HG03565 (cell line): ENCODE data around the gene MAD1L1.

Source experiments
- ATAC-seq: cut with Tn5 transposase; IDR thresholded peaks from one replicate; pipeline ENCODE4 v1.9.1; 2021; ENCODE audit warnings: mild to moderate bottlenecking, moderate library complexity; ENCODE audit not compliant: unreplicated experiment

Gene MAD1L1

DNA sequence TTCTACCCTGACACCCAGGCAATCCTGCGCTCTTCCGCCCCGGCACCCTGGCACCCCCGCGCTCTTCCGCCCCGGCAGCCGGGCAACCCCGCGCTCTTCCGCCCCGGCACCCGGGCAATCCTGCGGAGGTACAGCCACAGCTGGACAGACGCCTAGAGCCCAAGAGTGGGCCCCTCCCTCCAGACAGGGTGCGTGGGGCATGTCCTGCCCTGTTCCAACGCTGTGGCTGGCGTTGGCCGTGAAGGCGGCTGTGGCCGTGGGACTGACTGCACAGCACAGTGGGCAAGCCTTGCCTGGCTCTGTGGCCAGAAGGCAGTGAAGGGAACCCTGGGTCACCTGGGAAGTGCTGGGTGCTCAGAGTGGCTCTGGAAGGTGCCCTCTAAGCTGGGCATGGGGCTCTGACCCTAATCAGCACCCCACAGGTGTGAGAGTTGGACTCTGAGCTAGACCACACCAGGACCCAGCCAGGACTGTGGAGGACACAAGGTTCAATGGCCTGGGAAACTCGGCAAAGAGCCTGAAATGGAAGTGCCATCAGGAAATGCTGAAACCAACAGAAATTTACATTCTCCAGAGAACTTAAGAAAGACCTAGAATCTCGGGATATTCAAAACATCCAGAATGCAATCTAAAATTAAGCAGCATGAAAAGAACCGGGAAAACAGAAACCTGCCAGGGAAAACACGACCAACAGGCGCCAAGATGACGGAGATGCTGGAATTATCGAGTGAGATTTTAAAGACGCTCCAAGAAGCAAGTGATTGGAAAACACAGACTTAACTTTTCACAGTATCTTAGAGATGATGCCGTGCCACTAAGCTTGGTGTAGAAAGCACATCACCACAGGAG is 309.1 kb downstream of the MAD1L1 start:
- ATAC-seq, result no peak

DNA sequence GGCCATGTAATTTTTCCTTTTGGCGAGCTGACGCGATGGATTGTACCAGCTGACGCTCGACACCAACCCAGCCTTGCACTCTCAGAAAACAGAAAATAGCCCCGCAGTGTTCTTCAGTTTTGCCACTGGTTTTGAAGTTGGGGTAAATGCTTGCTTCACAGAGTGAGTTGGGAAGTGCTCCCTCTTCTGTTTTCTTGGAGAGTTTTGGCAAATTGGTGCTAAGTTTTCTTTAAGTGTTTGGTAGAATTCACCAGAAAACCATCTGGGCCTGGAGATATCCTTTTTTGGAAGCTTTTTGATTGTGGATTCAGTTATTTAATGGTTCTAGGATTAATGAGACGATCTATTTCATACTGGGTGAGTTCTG is 309.9 kb downstream of the MAD1L1 start:
- ATAC-seq, result no peak

DNA sequence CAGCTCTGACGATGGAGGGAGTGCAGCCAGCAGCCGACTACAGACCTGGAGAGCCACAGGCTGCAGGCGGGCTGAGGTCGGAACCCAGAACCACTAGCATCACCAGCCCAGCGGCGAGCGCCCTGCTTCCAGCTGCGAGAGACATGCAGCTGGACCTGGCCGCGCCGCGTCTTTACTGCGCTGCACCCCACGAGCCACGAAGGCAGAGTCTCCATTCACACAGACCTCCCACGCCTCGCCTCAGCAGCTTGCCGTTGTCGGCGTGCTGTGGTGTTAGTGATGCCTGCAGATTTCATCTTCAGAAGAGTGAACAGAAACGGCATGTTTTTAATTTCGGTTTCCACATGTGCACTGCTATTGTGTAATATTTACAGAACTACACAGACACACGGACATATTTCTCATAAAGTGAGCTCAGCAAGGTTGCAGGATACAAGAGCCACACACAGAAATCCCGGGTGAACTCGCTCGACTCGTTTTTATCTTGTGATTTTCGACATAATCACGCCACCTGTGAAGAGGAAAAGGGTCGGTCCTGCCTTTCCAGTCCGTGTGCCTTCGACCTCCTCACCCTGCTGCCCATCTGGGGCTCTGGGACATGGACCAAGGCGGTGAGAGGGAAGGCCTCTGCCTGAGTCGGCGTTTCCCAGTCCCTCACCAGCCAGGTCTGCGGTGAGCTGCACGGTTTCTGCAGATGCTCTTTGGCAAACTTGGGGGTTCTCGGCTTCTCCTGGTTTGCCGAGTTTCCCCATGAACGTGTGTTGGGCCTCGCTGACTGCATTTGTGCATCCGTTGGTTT is 310.5 kb downstream of the MAD1L1 start:
- ATAC-seq, result no peak

DNA sequence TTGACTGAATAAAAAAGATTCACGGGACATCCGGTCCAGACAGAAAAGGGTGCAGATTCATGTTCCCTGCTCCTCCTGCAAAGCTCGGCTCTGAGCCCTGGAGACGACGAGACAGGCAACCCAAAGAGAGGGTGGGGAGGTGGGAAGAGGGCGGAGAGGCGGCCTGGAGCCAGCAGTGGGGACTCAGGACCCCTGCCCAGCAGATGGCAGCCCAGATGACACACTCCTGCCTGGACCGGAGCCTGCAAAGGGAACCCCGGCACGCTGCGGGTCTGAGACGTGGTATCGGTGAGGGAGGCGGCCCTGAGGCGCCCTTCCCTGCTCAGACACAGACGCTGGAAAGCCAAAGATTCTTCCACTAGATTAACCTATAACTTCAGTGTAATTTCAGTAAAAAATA is 311.9 kb downstream of the MAD1L1 start:
- ATAC-seq, result no peak

DNA sequence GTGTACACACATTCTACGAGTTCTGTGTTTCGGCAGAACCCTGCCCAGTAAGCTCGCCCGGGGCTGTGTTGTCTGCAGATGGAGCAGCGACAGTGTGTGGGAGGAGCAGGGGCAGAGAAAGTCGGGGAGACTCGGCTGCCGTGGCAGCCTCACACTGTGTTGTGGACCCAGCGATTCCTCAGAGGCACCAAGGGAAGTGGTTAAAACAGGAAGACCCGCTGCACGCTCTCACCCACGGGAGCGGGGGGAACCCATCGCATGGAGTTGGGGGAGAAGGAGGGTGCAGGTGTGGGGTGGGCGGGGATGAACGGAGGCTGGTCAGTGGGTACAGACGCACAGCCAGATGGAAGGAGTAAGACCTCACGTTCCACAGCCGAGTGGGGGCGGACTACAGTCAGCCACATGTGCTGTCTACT is 312.5 kb downstream of the MAD1L1 start:
- no peak for ATAC-seq

DNA sequence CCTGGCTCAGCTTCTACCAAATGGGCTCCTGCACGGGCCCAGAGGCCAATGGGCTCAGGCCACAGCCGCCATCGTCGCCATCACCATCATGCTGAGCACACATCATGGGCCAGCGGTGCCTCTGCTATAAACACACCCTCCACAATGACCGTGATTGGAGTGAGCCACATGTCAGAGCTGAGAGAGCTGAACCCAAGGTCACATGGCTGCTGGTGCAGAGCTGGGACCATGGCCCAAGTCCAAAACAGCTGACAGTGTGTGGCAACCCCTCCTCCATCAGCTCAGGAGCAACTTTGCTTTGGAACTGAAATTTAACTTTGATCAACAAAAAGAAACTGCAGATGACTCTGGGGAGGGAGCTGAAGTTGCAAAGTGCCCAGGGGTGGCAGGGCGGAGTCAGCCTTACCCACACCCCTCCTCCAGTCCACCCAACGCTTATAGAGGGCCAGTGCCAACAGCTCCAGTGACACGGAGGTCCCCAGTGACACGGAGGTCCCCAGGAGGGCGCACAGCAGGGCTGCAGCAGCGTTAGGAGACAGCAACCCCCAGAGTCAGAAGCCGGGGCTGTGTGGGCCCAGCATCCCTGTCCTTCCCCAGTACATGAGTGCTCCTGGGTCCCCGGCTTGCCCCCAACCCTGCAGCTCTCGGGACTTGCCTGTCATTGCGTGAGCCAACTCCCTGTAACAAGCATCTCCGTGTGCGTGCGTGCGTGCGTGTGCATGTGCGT is 313.0 kb downstream of the MAD1L1 start:
- ATAC-seq, result no peak

DNA sequence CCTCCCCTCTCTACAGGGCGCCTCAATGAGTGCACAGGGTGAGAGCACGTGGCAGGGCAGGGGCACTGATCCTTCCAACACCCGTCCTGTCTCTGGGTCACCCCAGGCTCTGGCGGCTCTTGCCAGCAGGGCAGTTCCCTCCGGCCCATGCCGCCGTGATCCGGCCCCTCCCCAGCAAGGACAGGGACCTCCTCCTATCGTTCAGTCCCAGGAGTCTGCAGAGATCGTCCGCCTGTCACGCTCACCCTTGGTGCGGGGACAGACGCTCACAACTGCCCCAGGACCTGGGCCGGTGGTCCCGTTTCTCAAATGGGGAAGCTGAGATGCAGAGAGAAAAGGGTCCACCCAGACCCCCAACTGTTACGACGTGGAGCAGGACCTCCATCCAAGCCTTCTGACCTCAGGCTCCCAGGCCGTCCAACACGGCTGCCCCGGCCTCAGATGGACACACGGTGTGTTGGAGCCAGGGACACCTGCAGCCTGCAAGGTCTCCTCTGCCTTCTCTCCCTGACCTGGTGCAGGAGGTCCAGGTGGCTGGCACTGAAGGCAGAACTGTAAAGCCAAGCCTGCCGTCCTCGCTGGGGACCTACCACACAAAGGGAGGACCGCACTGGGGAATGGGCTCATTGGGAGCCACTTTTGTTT is 313.7 kb downstream of the MAD1L1 start:
- ATAC-seq, result no peak

DNA sequence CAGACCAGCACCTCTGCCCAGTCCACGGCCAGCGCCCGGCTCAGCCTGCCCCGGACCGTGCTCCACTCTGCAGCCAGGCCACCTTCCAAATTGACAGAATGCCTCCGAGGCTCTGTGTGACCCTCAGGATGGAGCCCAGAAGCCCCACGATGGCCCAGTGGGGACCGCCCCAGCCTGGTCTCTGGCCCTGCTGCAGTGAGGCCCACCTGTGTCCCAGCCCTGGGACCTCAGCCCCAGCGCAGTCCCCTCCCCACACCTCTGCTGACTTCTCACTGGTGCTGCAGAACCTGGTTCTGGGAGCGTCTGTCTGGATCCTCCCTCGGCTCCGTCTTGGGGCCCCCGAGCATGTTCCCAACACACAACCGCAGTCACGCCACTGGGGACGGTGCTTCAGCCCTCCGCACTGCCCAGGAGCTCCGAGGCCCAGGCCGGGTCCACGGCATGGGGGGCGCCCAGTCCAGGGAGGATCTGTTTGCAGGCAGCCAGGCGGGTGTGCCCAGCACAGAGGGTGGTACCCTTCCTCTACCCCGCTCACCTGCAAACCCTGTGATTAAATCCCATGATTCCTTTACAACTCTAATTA is 314.6 kb downstream of the MAD1L1 start:
- ATAC-seq, result no peak

DNA sequence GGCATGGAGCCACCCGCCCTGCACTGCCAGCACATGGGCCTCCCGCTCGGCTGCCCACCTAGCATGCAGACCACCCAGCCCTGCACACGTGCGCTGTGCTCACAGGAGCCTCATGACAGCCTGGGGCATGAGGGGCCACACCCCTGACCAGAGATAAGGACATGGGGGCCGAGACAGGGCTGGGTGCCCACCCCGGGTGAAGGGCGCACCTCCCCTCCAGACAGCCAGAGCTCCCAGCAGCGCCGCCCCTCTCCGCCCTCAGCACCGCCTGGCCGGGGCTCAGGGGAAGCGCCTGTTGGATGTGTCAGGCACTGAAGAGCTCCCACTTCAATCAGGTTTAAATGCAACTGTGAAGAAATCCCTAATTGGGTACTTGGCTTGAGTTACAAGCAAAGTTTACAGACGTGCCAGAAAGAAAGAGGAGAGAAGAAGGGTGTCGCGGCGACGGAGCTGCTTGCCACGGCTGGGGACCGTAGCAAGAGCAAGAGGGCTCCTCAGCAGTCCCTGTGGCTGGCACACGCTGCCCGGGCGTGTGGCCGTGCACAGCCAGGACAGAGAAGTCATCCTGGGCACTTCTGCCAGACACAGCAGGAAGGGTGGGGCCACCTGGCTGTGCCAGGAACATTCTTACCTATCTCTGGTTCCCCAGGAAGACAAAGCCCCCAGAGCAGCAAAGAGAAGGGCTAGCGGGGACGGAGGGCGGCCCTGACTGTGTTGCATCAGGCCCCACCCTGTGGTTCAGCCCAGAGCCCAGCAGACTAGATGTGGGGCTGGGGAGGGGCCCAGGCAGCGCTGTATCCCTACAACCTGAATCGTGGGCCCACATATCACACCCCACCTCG is 315.3 kb downstream of the MAD1L1 start:
- ATAC-seq, result no peak

DNA sequence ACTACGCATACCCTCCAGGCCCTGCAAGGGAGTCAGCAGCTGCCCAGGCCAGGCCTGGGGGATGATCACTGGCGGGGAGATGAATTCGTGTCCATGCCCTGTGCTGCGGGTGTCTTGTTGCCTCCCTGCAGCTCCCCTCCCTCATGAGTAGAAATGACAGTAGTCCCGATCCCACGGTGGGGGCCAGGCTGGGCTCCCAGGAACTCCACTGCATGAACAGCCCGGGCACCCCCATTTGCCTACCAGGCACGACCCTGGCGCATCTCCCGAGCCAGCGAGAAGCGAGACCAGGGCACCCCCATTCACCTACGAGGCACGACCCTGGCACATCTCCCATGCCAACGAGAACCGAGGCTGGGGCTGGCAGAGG is 316.2 kb downstream of the MAD1L1 start:
- no peak for ATAC-seq

DNA sequence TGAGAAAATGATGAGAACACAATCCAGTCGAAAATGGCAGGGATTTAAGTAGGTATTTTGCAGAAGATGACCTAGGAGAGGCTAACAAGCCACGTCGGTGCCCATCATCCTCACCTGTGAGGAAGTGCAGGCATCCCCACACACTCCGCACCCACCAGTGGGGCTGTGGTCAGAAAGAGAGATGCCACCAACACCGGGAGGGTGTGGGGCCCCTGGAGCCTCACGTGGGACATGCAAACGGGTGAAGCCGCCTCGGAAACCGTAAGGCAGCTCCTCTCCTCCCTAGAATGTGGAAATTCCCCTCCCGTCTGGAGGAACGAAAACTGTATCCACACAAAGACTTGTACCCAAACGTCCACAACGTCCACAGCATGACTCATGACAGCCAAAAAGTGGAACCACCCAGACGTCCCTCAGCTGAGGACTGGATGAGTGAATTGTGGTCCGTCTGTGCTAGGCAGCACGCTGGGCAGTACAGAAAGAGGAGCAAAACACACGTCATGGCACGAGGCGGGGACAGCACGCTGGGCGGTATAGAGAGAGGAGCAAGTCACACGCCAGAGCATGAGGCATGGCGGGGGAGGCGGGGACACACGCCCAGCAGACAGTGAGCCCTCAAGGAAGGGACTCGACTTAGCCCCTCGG is 316.7 kb downstream of the MAD1L1 start:
- ATAC-seq, result no peak

DNA sequence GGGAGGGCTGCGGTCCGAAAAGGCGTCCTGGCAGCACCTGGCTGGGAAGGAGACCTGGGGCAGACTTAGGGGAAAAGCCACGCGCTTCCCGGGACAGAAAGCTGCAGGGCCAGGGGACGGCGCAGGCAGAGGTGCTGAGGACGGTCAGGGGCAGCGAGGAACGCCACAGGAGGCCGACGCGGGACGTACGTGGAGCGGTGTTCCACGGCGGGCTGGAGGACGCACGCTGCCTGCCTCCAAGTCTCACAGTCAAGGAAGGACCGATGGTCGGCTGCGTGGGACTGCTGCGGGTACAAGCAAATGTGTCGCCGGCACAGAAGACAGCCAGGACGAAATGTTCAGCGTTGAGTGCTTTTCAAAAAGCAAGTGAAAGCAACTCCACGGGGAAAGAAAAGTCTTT is 317.4 kb downstream of the MAD1L1 start:
- ATAC-seq, result no peak

DNA sequence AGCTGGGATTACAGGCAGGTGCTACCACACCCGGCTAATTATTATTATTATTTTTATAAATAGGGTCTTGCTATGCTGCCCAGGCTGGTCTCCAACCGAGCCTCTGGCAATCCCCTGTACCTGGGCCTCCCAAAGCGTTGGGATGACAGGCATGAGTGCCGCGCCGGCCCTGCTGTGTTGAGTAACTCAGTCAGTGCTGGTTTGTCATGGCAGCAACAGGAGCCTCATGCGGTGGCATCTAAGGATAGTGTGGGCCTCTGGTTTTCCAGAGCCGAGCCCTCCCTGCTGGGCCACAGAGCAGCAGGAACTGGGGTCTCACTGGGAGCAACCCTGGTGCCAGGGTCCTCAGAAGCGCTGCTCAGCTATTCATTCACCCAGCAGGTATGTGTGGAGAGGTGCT is 318.0 kb downstream of the MAD1L1 start:
- ATAC-seq, result no peak

DNA sequence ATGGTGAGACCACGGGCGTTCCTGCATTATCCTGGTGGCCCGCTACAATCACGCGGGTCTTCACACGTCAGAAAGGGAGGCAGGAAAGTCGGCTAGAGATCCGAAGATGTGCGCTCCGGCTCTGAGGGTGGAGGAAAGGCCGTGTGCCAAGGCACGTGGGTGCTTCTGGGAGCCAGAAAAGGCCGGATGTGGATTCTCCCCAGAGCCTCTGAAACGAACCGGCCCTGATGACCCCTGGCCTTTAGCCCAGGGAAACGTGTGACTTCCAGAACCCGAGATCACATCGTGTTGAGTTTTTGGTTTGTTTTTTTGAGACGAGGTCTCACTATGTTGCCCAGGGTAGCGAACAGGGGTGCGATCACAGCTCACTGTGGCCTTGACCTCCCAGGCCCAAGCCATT is 318.4 kb downstream of the MAD1L1 start:
- no peak for ATAC-seq

DNA sequence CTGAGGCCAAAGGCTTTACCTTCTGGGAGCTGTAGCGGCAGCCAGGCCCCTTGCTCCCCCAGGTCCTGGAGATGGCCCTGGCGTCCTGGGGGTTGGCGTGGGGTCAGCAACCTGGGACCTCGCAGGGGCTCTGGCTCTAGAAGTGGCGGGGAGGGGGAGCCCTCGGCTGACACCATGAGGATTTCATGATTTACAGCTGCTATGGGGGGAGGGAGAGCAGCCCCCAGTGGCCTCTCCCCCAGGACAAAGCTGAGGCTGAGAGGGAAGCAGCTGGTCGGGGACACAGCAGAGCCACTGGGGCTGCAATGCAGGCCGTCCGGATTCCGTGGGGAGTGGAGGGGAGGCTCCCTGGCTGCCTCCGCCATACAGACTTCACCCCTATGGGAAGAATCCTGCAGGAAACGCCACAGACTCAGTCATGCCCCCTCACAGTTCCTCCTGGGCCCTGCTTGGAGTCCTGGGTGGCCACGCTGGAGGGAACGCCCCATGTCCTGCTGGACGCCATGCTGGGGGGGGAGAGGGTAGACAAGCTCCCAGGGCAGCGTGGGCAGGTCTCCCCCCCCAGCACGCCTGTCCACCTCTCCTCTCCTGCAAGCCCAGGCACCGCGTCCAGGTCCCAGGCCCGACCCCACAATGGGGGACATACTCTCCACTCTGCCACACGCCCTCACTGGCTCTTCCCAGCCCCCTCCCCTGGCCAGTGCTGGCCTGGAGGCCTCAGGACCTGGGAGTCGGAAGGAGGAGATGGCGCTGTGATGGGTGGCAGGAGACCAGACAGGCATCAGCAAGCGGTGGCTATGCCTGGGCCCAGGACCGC is 319.1 kb downstream of the MAD1L1 start:
- no peak for ATAC-seq

DNA sequence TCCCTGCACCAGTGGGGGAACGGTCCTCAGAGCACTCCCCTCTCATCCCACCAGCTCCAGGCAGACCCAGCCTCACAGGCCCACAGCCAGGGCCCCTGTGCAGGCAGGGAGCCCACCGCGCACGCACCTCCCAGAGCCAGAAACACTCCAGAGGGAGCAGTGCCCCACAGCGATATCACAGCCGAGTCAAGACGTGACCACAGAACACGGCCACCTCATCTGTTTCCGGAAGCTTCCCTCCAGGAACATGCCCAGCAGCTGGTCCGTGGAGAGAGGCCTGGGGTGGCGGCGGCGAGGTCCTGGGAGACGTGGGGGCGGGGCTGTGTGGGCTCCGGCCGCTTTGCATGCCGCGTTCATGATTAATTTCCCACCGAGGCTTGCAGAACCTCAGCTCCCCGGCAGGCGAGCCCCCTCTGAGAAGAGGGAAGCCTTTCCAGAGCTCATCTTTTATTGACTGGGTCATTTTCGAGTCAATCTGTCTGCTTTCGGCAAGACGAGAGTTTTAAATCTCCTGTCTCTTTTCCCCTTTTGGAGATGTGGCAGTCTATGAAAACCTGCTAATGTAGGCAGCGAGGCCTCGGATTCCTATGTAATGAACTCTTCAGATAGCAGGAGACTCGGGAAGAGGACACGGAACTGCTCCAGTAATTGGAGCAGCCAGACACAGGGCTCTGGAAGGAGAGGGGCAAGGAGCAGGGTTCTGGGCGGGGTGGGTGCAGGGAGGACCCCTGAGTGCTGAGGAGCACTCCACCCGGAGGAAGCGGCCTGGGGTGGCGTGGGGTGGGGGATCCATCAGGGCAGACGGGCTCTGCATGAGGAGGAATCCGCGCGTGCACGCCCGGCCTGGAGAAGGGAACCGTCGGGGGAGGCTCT is 319.9 kb downstream of the MAD1L1 start:
- no peak for ATAC-seq

DNA sequence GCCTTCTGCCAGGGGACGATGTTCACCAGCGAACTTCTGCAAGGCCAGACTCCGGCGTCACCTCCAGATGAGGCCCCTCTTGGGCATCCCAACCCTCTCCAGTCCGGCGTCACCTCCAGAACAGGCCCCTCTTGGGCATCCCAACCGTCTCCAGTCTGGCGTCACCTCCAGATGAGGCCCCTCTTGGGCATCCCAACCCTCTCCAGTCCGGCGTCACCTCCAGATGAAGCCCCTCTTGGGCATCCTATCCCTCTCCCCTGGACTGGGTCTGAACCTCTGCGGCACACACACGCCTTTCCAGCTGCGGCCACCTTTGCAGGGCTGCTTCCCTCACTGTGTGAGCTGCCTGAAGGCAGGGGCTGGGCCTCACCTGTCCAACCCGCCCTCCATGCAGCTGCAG is 321.2 kb downstream of the MAD1L1 start:
- ATAC-seq, result no peak

DNA sequence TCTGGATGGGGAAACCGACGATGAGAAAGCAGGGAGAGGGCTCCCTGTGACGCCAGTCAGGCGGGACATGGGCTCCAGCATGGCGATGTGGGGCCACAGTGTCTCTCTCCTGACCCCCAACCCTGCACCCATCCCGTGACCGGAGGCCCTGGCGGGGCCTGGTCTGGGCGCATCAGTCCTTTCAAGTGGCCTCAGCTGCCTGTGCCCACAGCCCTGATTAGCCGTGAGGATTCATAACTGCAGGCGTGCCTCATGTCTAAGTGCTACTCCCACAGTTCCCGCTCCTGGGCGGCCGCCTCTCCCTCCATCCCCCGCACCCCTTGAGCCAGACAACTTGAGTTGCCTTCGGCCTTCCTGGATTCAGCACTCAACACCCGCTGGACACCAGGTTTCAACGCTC is 321.9 kb downstream of the MAD1L1 start:
- ATAC-seq, result no peak
